Testis (tissue), 3 donors: ENCODE data around the gene ZDHHC8. TPM values are rescaled to one million over a fixed set of nuclear protein-coding genes. Genes with fewer than 3 reads are reported as not detected.

ENCODE experiments used
- DNase-seq: peaks from one replicate; pipeline ENCODE4 v3.0.0-alpha.2; 2019
- H3K27ac ChIP-seq, 2 donors: fragments of 200-600 bp; sonication (generic); one replicate each; pipeline ENCODE4 v1.5.1; 2019
- H3K27me3 ChIP-seq: fragments of 200-600 bp; sonication (generic); one replicate; pipeline ENCODE4 v1.5.1; 2019
- H3K36me3 ChIP-seq: fragments of 200-600 bp; sonication (generic); one replicate; pipeline ENCODE4 v1.5.1; 2017; ENCODE audit warnings: low read depth; ENCODE audit errors: missing control alignments
- H3K4me1 ChIP-seq: fragments of 200-600 bp; sonication (generic); one replicate; pipeline ENCODE4 v1.5.1; 2019
- H3K4me3 ChIP-seq, 2 donors: fragments of 200-600 bp; sonication (generic); one replicate each; pipeline ENCODE4 v1.5.1; 2017 to 2019
- H3K9me3 ChIP-seq: fragments of 200-600 bp; sonication (generic); one replicate; pipeline ENCODE4 v1.5.1; 2017
- POLR2A ChIP-seq: fragments of 450-650 bp; IDR thresholded peaks from one replicate; pipeline ENCODE4 v1.6.1; 2017; ENCODE audit warnings: antibody characterized with exemption, mild to moderate bottlenecking, moderate library complexity
- WGBS, 2 donors: methylation state at CpG; one replicate each; pipeline ENCODE4 v1.1.5; 2018; 5-methylcytosine and 5-hydroxymethylcytosine counted together
- intact Hi-C: fragments of 100-400 bp; cut with DNase I; formaldehyde crosslinking; loops from one replicate; pipeline ENCODE4 v1.15.1; 2023; ENCODE audit warnings: low total_unique reads
- polyA plus RNA-seq: library from polyadenylated mRNA; stranded (reverse); fragments of 350-450 nt; fragmentation: Illumina TruSeq; extraction: RNeasy Lipid Tissue Mini Kit (QIAGEN cat#74804); gene quantifications from one replicate; pipeline ENCODE4 v1.2.3, GENCODE V29; 2014; ENCODE audit warnings: low read depth, low replicate concordance; ENCODE audit not compliant: insufficient read depth
- total RNA-seq, 2 donors: library from RNA; depleted of rRNA; stranded (reverse); fragments of >200 nt; gene quantifications; one replicate each; pipeline ENCODE4 v1.2.3, GENCODE V29; 2016
- TF ChIP-seq, protein P1 (sequence below), 3 experiments: fragments of 450-650 bp in 2 of 3; fragments of 200-600 bp in 1 of 3; sonication (generic) in 1 of 3; IDR thresholded peaks; one replicate each; pipeline ENCODE4 v1.5.1; 2016 to 2019; ENCODE audit warnings: antibody characterized with exemption in 3 of 3, mild to moderate bottlenecking in 2 of 3, moderate library complexity in 1 of 3

The ZDHHC8 gene
- total and polyA plus RNA-seq, 3 donors from 2014 or later = 34.0 to 44.0 (median 40.9) TPM

DNA sequence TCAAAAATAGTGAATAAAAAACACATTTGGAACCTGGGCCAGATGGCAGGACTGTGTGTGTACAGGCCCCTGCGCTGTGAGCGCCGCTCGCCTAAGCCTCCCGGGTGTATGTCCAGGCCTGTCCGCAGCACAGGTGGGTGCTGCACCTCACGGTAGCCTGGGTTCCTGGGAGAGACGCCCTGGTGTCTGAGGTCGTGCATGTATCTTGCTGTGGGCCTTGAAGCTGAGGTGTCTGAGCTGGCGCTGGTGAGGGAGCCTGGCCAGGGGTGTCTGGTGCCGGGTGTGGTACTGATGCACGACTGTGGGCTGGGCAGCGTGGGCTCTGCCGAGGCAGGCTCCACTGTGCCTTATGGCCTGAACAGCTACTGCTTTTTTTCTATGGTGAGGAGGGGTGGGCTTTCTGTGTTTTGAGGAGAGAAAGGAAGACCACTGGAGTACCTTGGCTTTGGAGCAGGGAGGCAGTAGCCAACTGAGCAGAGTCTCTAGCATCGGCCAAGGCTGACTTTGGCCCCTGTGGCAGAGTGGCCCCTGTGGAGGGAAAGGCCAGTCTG is 4.2 kb upstream of the ZDHHC8 start:
- intact Hi-C loops = no loop called here
- Histone ChIP-seq H3K4me1 (peaks cover 18% of the 10 kb centered on the region), H3K36me3 (no peaks in the 10 kb centered on the region), H3K4me3 (no peak overlapping the region), H3K27ac (no peak overlapping the region), H3K9me3 (no peaks in the 10 kb centered on the region), H3K27me3 (no peaks in the 10 kb centered on the region)
- DNase-seq = no peak
- TF ChIP-seq, protein P1, sequence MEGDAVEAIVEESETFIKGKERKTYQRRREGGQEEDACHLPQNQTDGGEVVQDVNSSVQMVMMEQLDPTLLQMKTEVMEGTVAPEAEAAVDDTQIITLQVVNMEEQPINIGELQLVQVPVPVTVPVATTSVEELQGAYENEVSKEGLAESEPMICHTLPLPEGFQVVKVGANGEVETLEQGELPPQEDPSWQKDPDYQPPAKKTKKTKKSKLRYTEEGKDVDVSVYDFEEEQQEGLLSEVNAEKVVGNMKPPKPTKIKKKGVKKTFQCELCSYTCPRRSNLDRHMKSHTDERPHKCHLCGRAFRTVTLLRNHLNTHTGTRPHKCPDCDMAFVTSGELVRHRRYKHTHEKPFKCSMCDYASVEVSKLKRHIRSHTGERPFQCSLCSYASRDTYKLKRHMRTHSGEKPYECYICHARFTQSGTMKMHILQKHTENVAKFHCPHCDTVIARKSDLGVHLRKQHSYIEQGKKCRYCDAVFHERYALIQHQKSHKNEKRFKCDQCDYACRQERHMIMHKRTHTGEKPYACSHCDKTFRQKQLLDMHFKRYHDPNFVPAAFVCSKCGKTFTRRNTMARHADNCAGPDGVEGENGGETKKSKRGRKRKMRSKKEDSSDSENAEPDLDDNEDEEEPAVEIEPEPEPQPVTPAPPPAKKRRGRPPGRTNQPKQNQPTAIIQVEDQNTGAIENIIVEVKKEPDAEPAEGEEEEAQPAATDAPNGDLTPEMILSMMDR (IDR thresholded peaks at IDR 0.05) = no peak
- TF ChIP-seq POLR2A = no peak
- 87% methylated on average over 10 to 15 of the region's 15 CpGs for WGBS, 2 donors

DNA sequence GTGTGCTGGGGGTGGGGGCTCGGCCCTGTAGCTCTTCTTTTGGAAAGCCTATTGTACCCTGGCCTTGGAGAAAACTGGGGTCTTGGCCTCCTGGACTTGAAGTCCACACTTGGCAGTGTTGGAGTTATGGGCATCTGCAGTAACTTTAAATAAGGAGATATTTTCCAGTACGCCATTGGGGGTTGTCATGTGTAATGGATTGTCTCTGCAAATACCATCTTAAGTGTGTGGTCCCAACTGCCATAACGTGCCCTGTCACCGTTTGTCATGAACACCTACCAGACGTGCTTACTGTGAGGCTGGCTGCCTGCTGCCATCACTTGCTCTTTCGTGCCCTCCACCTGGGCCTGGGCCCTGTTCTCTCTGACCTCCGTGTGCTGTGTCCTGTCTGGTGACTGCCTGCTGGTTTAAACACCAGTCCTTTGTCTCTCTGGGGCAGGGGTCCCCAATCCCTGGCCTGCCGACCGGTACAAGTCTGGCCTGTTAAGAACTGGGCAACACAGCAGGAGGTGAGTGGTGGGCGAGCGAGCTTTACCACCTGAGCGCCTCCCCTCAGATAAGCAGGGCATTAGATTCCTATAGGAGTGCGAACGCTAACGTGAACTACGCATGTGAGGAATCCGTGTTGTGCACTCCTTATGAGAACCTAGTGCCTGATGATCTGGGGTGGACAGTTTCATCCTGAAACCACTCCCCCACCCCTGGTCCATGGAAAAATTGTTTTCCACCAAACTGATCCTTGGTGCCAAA is 3.6 kb upstream of the ZDHHC8 start:
- Histone ChIP-seq H3K27me3 (no peaks in the 10 kb centered on the region), H3K9me3 (no peaks in the 10 kb centered on the region), H3K36me3 (no peaks in the 10 kb centered on the region), H3K4me3 (no peak overlapping the region), H3K27ac (no peak overlapping the region), H3K4me1 (peaks cover 24% of the 10 kb centered on the region)
- intact Hi-C loops = no loop called here
- no peak for DNase-seq
- TF ChIP-seq, protein P1 (IDR thresholded peaks at IDR 0.05) = no peak
- TF ChIP-seq POLR2A = no peak
- 80 to 82% methylated on average over 17 of the region's 17 CpGs for WGBS, 2 donors

DNA sequence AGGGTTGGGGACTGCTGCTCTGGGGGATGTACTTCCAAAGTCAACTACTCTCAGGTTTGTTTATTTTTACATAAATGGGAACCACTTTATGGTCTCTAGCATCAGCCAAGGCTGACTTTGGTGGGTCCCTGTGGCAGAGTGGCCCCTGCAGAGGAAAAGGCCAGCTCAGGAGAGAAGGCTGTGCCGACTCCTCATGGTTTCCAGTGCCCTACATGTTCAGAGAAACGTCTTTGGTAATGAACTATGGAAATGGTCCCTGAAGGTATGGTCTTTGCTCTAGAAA is 3.0 kb upstream of the ZDHHC8 start:
- Histone ChIP-seq H3K27me3 (no peaks in the 10 kb centered on the region), H3K36me3 (no peaks in the 10 kb centered on the region), H3K9me3 (no peaks in the 10 kb centered on the region), H3K4me1 (peaks cover 28% of the 10 kb centered on the region), H3K27ac (no peak overlapping the region), H3K4me3 (no peak overlapping the region)
- TF ChIP-seq POLR2A = no peak
- TF ChIP-seq, protein P1 (IDR thresholded peaks at IDR 0.05) = no peak
- intact Hi-C loops = no loop called here
- 50 to 61% methylated on average over 2 of the region's 2 CpGs for WGBS, 2 donors
- no peak for DNase-seq

DNA sequence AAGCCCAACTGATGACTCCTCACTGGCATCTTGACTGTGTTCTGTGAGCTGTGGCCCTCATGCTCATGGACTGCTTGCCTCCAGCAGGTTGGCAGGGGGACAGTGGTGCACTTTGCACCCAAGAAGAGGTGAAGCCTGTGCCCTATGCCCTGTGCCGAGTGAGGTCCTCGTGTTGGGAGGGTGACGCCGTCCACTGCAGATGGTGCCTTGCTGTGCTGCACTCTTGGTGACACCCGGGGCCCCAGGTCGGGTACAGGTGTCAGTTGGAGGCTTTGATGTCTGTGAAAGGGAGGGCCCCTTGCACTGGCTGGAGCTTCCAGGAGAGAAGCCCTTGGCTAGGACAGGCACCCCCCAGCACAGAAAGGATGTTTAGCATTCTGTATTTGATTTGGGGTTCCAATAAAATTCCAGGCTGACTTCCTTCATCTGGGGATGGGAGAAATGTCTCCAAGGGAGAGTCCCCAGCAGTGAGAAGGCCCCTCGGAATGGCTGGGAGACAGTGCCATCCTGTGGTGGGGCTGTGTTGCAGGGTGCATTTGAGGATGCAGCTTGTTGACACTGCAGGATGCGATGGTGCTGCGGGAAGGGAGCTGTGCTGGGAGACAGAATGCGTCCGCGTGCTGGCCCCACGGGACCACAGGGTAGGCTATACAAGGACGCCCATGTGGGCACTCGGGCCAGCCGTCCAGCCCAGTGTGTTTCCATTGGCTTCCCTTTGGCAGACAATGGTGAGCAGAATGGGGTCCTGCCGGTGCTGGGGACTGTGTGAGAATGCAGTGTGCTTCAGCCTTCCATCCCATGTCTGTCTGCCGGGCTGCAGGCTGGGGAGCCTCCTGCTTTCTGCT is 2.5 kb upstream of the ZDHHC8 start:
- no peaks in the 10 kb centered on the region for H3K36me3 ChIP-seq
- DNase-seq = peak; percentile 57
- peaks cover 32% of the 10 kb centered on the region for H3K4me1 ChIP-seq
- intact Hi-C loops = no loop called here
- no peak for TF ChIP-seq POLR2A
- TF ChIP-seq, protein P1 (IDR thresholded peaks at IDR 0.05) = peak; percentile 19 to 25 (median 23)
- 36 to 41% methylated on average over 15 to 18 of the region's 18 CpGs for WGBS, 2 donors
- H3K27ac ChIP-seq = no peak overlapping the region
- no peaks in the 10 kb centered on the region for H3K27me3 ChIP-seq
- no peak overlapping the region for H3K4me3 ChIP-seq
- H3K9me3 ChIP-seq = no peaks in the 10 kb centered on the region
